PFSK-1 (cell line): ENCODE data around the gene CHST11.

Experiments used
- POLR2AphosphoS5 ChIP-seq: IDR thresholded peaks from 2 replicates; pipeline ENCODE4 v1.6.1; 2012; ENCODE audit warnings: low read depth, mild to moderate bottlenecking, control low read depth, low read length, moderate library complexity
- REST ChIP-seq, 2 experiments: IDR thresholded peaks; 2 replicates each; pipeline versions ENCODE4 v1.6.1 to v1.8.0; 2011 to 2012; ENCODE audit warnings: low read depth in 2 of 2, low read length in 2 of 2, control low read depth in 1 of 2, inconsistent platforms in 1 of 2, mild to moderate bottlenecking in 1 of 2, moderate library complexity in 1 of 2; ENCODE audit not compliant: insufficient read depth in 1 of 2

GRCh38 chr12:104667139-104667538, 210.4 kb downstream of the CHST11 start:
- TF ChIP-seq POLR2AphosphoS5 (no peak), REST (IDR thresholded peaks at IDR 0.05; ENCODE audit: insufficient read depth in 1 of 2, low read depth in 2 of 2, low read length in 2 of 2) (no peak)
